HL-60/S4 treated with phorbol 12-myristate 13-acetate at 8.2 ng/mL for 4 days and 3 days (cell line): ENCODE results near the gene PCDH7.

Experiments used
- in situ Hi-C: fragments of 300-500 bp; cut with MboI; formaldehyde crosslinking; loops from 2 replicates; pipeline ENCODE4 v1.15.0; 2022; ENCODE audit warnings: low sequenced_read_pairs

The PCDH7 gene

GRCh38 chr4:30720021-30720660, at the start of gene PCDH7:
PCDH7 (plus strand) TSS chr4:30720369; CDS start chr4:30721423, 1,054 bp downstream.
- in situ Hi-C loops, result no loop called here

- in situ Hi-C loops, result no loop called here
Observed at GRCh38 chr4:30671926-30672448, 48.2 kb upstream of the PCDH7 start.

- in situ Hi-C loops, result no loop called here
Observed at GRCh38 chr4:30696191-30696590, 24.0 kb upstream of the PCDH7 start.

GRCh38 chr4:30714408-30715031, 5.6 kb upstream of the PCDH7 start:
- in situ Hi-C loops, result no loop called here

GRCh38 chr4:30716158-30716557, 4.0 kb upstream of the PCDH7 start:
- in situ Hi-C loops, result no loop called here

- in situ Hi-C loops, result no loop called here
Observed at GRCh38 chr4:30716681-30717207, 3.4 kb upstream of the PCDH7 start.

- in situ Hi-C loops, result no loop called here
Observed at GRCh38 chr4:30717208-30718020, 2.8 kb upstream of the PCDH7 start.

GRCh38 chr4:30718021-30718542, 2.1 kb upstream of the PCDH7 start:
- in situ Hi-C loops, result no loop called here

GRCh38 chr4:30718641-30719453, 1.3 kb upstream of the PCDH7 start:
- in situ Hi-C loops, result no loop called here

GRCh38 chr4:30719454-30720020, 632 bp upstream of the PCDH7 start:
- in situ Hi-C loops, result no loop called here

GRCh38 chr4:30720661-30721184, 554 bp downstream of the PCDH7 start:
- in situ Hi-C loops, result no loop called here

GRCh38 chr4:30721185-30722091, 1.3 kb downstream of the PCDH7 start:
- in situ Hi-C loops, result no loop called here

GRCh38 chr4:30722092-30722358, 1.9 kb downstream of the PCDH7 start:
- in situ Hi-C loops, result no loop called here

- in situ Hi-C loops, result no loop called here
Observed at GRCh38 chr4:30722359-30723200, 2.4 kb downstream of the PCDH7 start.

- in situ Hi-C loops, result no loop called here
Observed at GRCh38 chr4:30723201-30723955, 3.2 kb downstream of the PCDH7 start.

- in situ Hi-C loops, result no loop called here
Observed at GRCh38 chr4:30724247-30724646, 4.1 kb downstream of the PCDH7 start.

- in situ Hi-C loops, result no loop called here
Observed at GRCh38 chr4:30725562-30725961, 5.4 kb downstream of the PCDH7 start.
